Progenitor cell of endocrine pancreas (in vitro differentiated cells): Measurements from ENCODE around the gene NR3C1. TPM values are rescaled to one million over a fixed set of nuclear protein-coding genes. Genes with fewer than 3 reads are reported as not detected.

ENCODE experiments used
- DNase-seq: peaks from one replicate; pipeline ENCODE4 v3.0.0; 2021; ENCODE audit warnings: low spot score; ENCODE audit not compliant: unreplicated experiment
- H3K27ac Mint-ChIP-seq: 2 replicates; pipeline ENCODE4 v1.8.0; 2021; ENCODE audit warnings: mild to moderate bottlenecking, moderate library complexity, mixed read lengths
- H3K27me3 Mint-ChIP-seq: 2 replicates; pipeline ENCODE4 v1.8.0; 2021; ENCODE audit warnings: mixed read lengths
- H3K36me3 Mint-ChIP-seq: 2 replicates; pipeline ENCODE4 v1.8.0; 2022; ENCODE audit warnings: mixed read lengths; ENCODE audit not compliant: insufficient read depth
- H3K4me1 Mint-ChIP-seq: 2 replicates; pipeline ENCODE4 v1.8.0; 2021; ENCODE audit warnings: low read depth, mixed read lengths
- H3K4me3 Mint-ChIP-seq: 2 replicates; pipeline ENCODE4 v1.8.0; 2021; ENCODE audit warnings: low read depth, mild to moderate bottlenecking, moderate library complexity, mixed read lengths
- H3K9me3 Mint-ChIP-seq: 2 replicates; pipeline ENCODE4 v1.8.0; 2021; ENCODE audit warnings: low read depth, mixed read lengths
- total RNA-seq: library from RNA; stranded (reverse); gene quantifications from 2 replicates; pipeline ENCODE4 v1.2.1, GENCODE V29; 2021
- TF ChIP-seq, protein P1 (sequence below): fragments of 200-600 bp; sonication (generic); IDR thresholded peaks from one replicate; pipeline ENCODE4 v1.5.0; 2021; ENCODE audit warnings: antibody characterized with exemption, mild to moderate bottlenecking; ENCODE audit not compliant: unreplicated experiment

The NR3C1 gene
- total RNA-seq, 1 donor from 2014 or later = 6.7 TPM

GRCh38 chr5:143254819-143255218 lies 148.7 kb downstream of the NR3C1 start:
- peaks cover 2% of the 10 kb centered on the region for H3K27me3 Mint-ChIP-seq
- DNase-seq = no peak
- H3K27ac Mint-ChIP-seq = no peak overlapping the region
- TF ChIP-seq, protein P1, sequence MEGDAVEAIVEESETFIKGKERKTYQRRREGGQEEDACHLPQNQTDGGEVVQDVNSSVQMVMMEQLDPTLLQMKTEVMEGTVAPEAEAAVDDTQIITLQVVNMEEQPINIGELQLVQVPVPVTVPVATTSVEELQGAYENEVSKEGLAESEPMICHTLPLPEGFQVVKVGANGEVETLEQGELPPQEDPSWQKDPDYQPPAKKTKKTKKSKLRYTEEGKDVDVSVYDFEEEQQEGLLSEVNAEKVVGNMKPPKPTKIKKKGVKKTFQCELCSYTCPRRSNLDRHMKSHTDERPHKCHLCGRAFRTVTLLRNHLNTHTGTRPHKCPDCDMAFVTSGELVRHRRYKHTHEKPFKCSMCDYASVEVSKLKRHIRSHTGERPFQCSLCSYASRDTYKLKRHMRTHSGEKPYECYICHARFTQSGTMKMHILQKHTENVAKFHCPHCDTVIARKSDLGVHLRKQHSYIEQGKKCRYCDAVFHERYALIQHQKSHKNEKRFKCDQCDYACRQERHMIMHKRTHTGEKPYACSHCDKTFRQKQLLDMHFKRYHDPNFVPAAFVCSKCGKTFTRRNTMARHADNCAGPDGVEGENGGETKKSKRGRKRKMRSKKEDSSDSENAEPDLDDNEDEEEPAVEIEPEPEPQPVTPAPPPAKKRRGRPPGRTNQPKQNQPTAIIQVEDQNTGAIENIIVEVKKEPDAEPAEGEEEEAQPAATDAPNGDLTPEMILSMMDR = no peak
- no peaks in the 10 kb centered on the region for H3K9me3 Mint-ChIP-seq
- H3K4me1 Mint-ChIP-seq = no peaks in the 10 kb centered on the region
- no peaks in the 10 kb centered on the region for H3K36me3 Mint-ChIP-seq
- H3K4me3 Mint-ChIP-seq = no peak overlapping the region

- TF ChIP-seq, protein P1 = no peak
- H3K4me3 Mint-ChIP-seq = no peak overlapping the region
- peaks cover 2% of the 10 kb centered on the region for H3K27me3 Mint-ChIP-seq
- no peak overlapping the region for H3K27ac Mint-ChIP-seq
- H3K4me1 Mint-ChIP-seq = no peaks in the 10 kb centered on the region
- H3K36me3 Mint-ChIP-seq = no peaks in the 10 kb centered on the region
- DNase-seq = no peak
- no peaks in the 10 kb centered on the region for H3K9me3 Mint-ChIP-seq
These were observed 151.5 kb downstream of the NR3C1 start for GRCh38 chr5:143251946-143252345.

DNA sequence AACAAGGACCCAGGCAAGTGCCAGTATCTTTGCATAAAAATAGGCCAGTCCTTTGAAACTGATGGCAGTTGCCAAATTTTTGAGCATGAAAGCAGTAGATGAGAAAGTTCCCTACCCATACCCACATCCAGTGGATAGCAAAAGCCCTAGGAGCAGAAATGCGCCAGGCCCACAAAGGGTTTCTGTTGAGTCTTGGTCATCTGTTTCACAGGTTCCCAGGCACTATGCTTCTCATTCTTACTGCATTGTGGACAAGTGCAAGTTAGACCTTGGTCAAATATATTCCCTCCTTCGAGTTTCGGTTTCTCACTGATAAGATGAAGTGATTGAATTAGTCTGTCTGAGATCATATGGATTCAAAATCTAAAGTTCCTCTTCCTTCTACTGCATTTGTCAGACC lies 152.3 kb downstream of the NR3C1 start:
- H3K4me1 Mint-ChIP-seq = no peaks in the 10 kb centered on the region

GRCh38 chr5:143249851-143250250 lies 153.6 kb downstream of the NR3C1 start:
- Mint-ChIP-seq H3K4me3 (no peak overlapping the region), H3K36me3 (no peaks in the 10 kb centered on the region), H3K9me3 (peaks cover 6% of the 10 kb centered on the region), H3K4me1 (no peaks in the 10 kb centered on the region), H3K27me3 (peaks cover 2% of the 10 kb centered on the region), H3K27ac (no peak overlapping the region)
- TF ChIP-seq, protein P1 = no peak
- no peak for DNase-seq

More for the DNA sequence above, 152.3 kb downstream of the NR3C1 start:
- H3K27me3 Mint-ChIP-seq = peaks cover 2% of the 10 kb centered on the region
- H3K27ac Mint-ChIP-seq = no peak overlapping the region
- DNase-seq = no peak
- no peaks in the 10 kb centered on the region for H3K36me3 Mint-ChIP-seq
- no peaks in the 10 kb centered on the region for H3K9me3 Mint-ChIP-seq
- no peak overlapping the region for H3K4me3 Mint-ChIP-seq
- TF ChIP-seq, protein P1 = no peak

GRCh38 chr5:143248822-143249579 lies 154.5 kb downstream of the NR3C1 start:
- H3K9me3 Mint-ChIP-seq = peaks cover 9% of the 10 kb centered on the region
- H3K36me3 Mint-ChIP-seq = no peaks in the 10 kb centered on the region
- TF ChIP-seq, protein P1 = no peak
- no peak overlapping the region for H3K27ac Mint-ChIP-seq
- no peaks in the 10 kb centered on the region for H3K4me1 Mint-ChIP-seq
- H3K27me3 Mint-ChIP-seq = peaks cover 10% of the 10 kb centered on the region
- no peak overlapping the region for H3K4me3 Mint-ChIP-seq
- no peak for DNase-seq
